Effector memory CD8-positive, alpha-beta T cell (primary cell): Measurements from ENCODE around the gene PDIA6.
A peak's percentile ranks its signal among the peaks of the same experiment; 100 is the strongest.
"Not testable (repeated sequence)": the region's sequence is repeated elsewhere in the genome, so short reads cannot be mapped to it uniquely, and the experiment has no call there.

Experiments used
- ATAC-seq: fragments of 150-1000 bp; cut with Tn5 transposase; replicated peaks from 2 replicates; pipeline ENCODE4 v1.10.0; 2021; ENCODE audit warnings: mild to moderate bottlenecking, moderate library complexity
- DNase-seq, 3 experiments: peaks; one replicate each; pipeline ENCODE4 v3.0.0; 2021
- H3K27ac Mint-ChIP-seq, 2 donors: one replicate each; pipeline ENCODE4 v1.8.0; 2022; ENCODE audit warnings: mild to moderate bottlenecking in 2 of 2, mixed read lengths in 2 of 2, moderate library complexity in 2 of 2
- H3K27me3 Mint-ChIP-seq, 2 donors: one replicate each; pipeline ENCODE4 v1.8.0; 2022; ENCODE audit warnings: mixed read lengths in 2 of 2
- H3K36me3 Mint-ChIP-seq: one replicate; pipeline ENCODE4 v1.8.0; 2022; ENCODE audit warnings: mild to moderate bottlenecking, moderate library complexity, mixed read lengths; ENCODE audit not compliant: insufficient read depth
- H3K4me1 Mint-ChIP-seq, 2 donors: one replicate each; pipeline ENCODE4 v1.8.0; 2022; ENCODE audit warnings: low read depth in 2 of 2, mixed read lengths in 2 of 2
- H3K4me3 Mint-ChIP-seq, 2 donors: one replicate each; pipeline ENCODE4 v1.8.0; 2022; ENCODE audit warnings: mild to moderate bottlenecking in 2 of 2, mixed read lengths in 2 of 2, moderate library complexity in 2 of 2
- H3K9me3 Mint-ChIP-seq, 2 donors: one replicate each; pipeline ENCODE4 v1.8.0; 2022; ENCODE audit warnings: mixed read lengths in 2 of 2

Gene PDIA6

GRCh38 chr2:10792660-10793400 lies 19.8 kb downstream of the PDIA6 start:
- no peak for DNase-seq
- H3K27ac Mint-ChIP-seq = peak overlapping the region; percentile 98
- H3K4me1 Mint-ChIP-seq = peaks cover 25 to 31% of the 10 kb centered on the region in 2 donors
- H3K27me3 Mint-ChIP-seq = no peaks in the 10 kb centered on the region
- peaks cover 89% of the 10 kb centered on the region for H3K36me3 Mint-ChIP-seq
- ATAC-seq = no peak
- H3K4me3 Mint-ChIP-seq = peak overlapping the region in 1 of 2 donors; percentile 34
- H3K9me3 Mint-ChIP-seq = no peaks in the 10 kb centered on the region

- peaks cover 25 to 31% of the 10 kb centered on the region in 2 donors for H3K4me1 Mint-ChIP-seq
- peaks cover 89% of the 10 kb centered on the region for H3K36me3 Mint-ChIP-seq
- H3K27ac Mint-ChIP-seq = peak overlapping the region; percentile 98
- DNase-seq = no peak
- ATAC-seq = peak; percentile 47
- H3K9me3 Mint-ChIP-seq = no peaks in the 10 kb centered on the region
- H3K27me3 Mint-ChIP-seq = no peaks in the 10 kb centered on the region
- H3K4me3 Mint-ChIP-seq = peak overlapping the region; percentile 80 to 87
Measured at GRCh38 chr2:10792001-10792634, 20.5 kb downstream of the PDIA6 start.

GRCh38 chr2:10790228-10790973 lies 22.2 kb downstream of the PDIA6 start:
- ATAC-seq (peak; percentile 89), DNase-seq (peak; percentile 23 to 35 (median 29))
- Mint-ChIP-seq H3K27ac (peak overlapping the region; percentile 98), H3K36me3 (peaks cover 89% of the 10 kb centered on the region), H3K9me3 (no peaks in the 10 kb centered on the region), H3K4me1 (peaks cover 25 to 27% of the 10 kb centered on the region in 2 donors), H3K27me3 (no peaks in the 10 kb centered on the region), H3K4me3 (peak overlapping the region; percentile 80 to 87)

GRCh38 chr2:10788855-10789254 lies 23.7 kb downstream of the PDIA6 start:
- H3K27me3 Mint-ChIP-seq = no peaks in the 10 kb centered on the region
- ATAC-seq = no peak
- peaks cover 92% of the 10 kb centered on the region for H3K36me3 Mint-ChIP-seq
- no peak for DNase-seq
- H3K9me3 Mint-ChIP-seq = no peaks in the 10 kb centered on the region
- H3K4me1 Mint-ChIP-seq = peaks cover 25 to 27% of the 10 kb centered on the region in 2 donors
- no peak overlapping the region for H3K4me3 Mint-ChIP-seq
- H3K27ac Mint-ChIP-seq = peak overlapping the region in 1 of 2 donors; percentile 98

GRCh38 chr2:10787176-10787968 lies 25.2 kb downstream of the PDIA6 start:
- H3K4me1 Mint-ChIP-seq = peaks cover 19 to 22% of the 10 kb centered on the region in 2 donors
- peak in 2 of 3 experiments; percentile 18 to 34 for DNase-seq

GRCh38 chr2:10786240-10786982 lies 26.2 kb downstream of the PDIA6 start:
- no peaks in the 10 kb centered on the region for H3K9me3 Mint-ChIP-seq
- peaks cover 95% of the 10 kb centered on the region for H3K36me3 Mint-ChIP-seq
- no peak for ATAC-seq
- no peak overlapping the region for H3K4me3 Mint-ChIP-seq
- no peak for DNase-seq
- peak overlapping the region in 1 of 2 donors; percentile 55 for H3K27ac Mint-ChIP-seq
- H3K27me3 Mint-ChIP-seq = no peaks in the 10 kb centered on the region
- H3K4me1 Mint-ChIP-seq = peaks cover 13% of the 10 kb centered on the region in 2 donors

More at GRCh38 chr2:10787176-10787968, 25.2 kb downstream of the PDIA6 start:
- no peak for ATAC-seq
- H3K27me3 Mint-ChIP-seq = no peaks in the 10 kb centered on the region
- H3K36me3 Mint-ChIP-seq = peaks cover 92% of the 10 kb centered on the region
- no peaks in the 10 kb centered on the region for H3K9me3 Mint-ChIP-seq
- H3K4me3 Mint-ChIP-seq = no peak overlapping the region
- peak overlapping the region; percentile 31 to 55 for H3K27ac Mint-ChIP-seq

GRCh38 chr2:10785260-10785659 lies 27.3 kb downstream of the PDIA6 start:
- no peak overlapping the region for H3K4me3 Mint-ChIP-seq
- DNase-seq (no peak), ATAC-seq (no peak)
- peaks cover 96% of the 10 kb centered on the region for H3K36me3 Mint-ChIP-seq
- H3K9me3 Mint-ChIP-seq = no peaks in the 10 kb centered on the region
- H3K27me3 Mint-ChIP-seq = no peaks in the 10 kb centered on the region
- no peak overlapping the region for H3K27ac Mint-ChIP-seq
- peaks cover 3 to 4% of the 10 kb centered on the region in 2 donors for H3K4me1 Mint-ChIP-seq

GRCh38 chr2:10784719-10785118 lies 27.9 kb downstream of the PDIA6 start:
- Mint-ChIP-seq H3K4me3 (no peak overlapping the region), H3K27me3 (no peaks in the 10 kb centered on the region), H3K4me1 (peaks cover 0 to 2% of the 10 kb centered on the region in 2 donors), H3K9me3 (no peaks in the 10 kb centered on the region), H3K27ac (no peak overlapping the region), H3K36me3 (peaks cover 96% of the 10 kb centered on the region)
- DNase-seq (no peak), ATAC-seq (no peak)

GRCh38 chr2:10783421-10783820 lies 29.2 kb downstream of the PDIA6 start:
- peaks cover 0 to 2% of the 10 kb centered on the region in 2 donors for H3K4me1 Mint-ChIP-seq
- no peaks in the 10 kb centered on the region for H3K9me3 Mint-ChIP-seq
- H3K27me3 Mint-ChIP-seq = no peaks in the 10 kb centered on the region
- H3K4me3 Mint-ChIP-seq = no peak overlapping the region
- DNase-seq (no peak), ATAC-seq (no peak)
- H3K36me3 Mint-ChIP-seq = peaks cover 89% of the 10 kb centered on the region
- H3K27ac Mint-ChIP-seq = peak overlapping the region in 1 of 2 donors; percentile 45

- peaks cover 0 to 2% of the 10 kb centered on the region in 2 donors for H3K4me1 Mint-ChIP-seq
- H3K27ac Mint-ChIP-seq = no peak overlapping the region
- no peak for DNase-seq
- no peaks in the 10 kb centered on the region for H3K27me3 Mint-ChIP-seq
- H3K4me3 Mint-ChIP-seq = no peak overlapping the region
- H3K9me3 Mint-ChIP-seq = no peaks in the 10 kb centered on the region
- H3K36me3 Mint-ChIP-seq = peaks cover 72% of the 10 kb centered on the region
- no peak for ATAC-seq
Measured at GRCh38 chr2:10781746-10782145, 30.8 kb downstream of the PDIA6 start.

GRCh38 chr2:10780821-10781220 lies 31.8 kb downstream of the PDIA6 start:
- H3K9me3 Mint-ChIP-seq = not testable (repeated sequence)

GRCh38 chr2:10780491-10780820 lies 32.1 kb downstream of the PDIA6 start:
- Mint-ChIP-seq H3K4me1 (peaks cover 0 to 4% of the 10 kb centered on the region in 2 donors), H3K27me3 (no peaks in the 10 kb centered on the region), H3K4me3 (no peak overlapping the region), H3K36me3 (peaks cover 59% of the 10 kb centered on the region), H3K27ac (peak overlapping the region in 1 of 2 donors; percentile 36), H3K9me3 (no peaks in the 10 kb centered on the region)
- ATAC-seq = no peak
- DNase-seq = no peak

More at GRCh38 chr2:10780821-10781220, 31.8 kb downstream of the PDIA6 start:
- not testable (repeated sequence) for H3K4me3 Mint-ChIP-seq, DNase-seq, H3K4me1 Mint-ChIP-seq, ATAC-seq, H3K27ac Mint-ChIP-seq, H3K27me3 Mint-ChIP-seq
- peaks cover 63% of the 10 kb centered on the region for H3K36me3 Mint-ChIP-seq
